GM21367 (cell line): Measurements from ENCODE around the gene ST6GAL1.
"Not testable (repeated sequence)": the region's sequence is repeated elsewhere in the genome, so short reads cannot be mapped to it uniquely, and the experiment has no call there.

Experiments used
- ATAC-seq: cut with Tn5 transposase; IDR thresholded peaks from one replicate; pipeline ENCODE4 v1.9.1; 2021; ENCODE audit not compliant: unreplicated experiment

ST6GAL1 gene

GRCh38 chr3:187042346-187042745 is 112.0 kb downstream of the ST6GAL1 start:
- ATAC-seq, result no peak

GRCh38 chr3:187042874-187043458 is 112.6 kb downstream of the ST6GAL1 start:
- no peak for ATAC-seq

GRCh38 chr3:187044206-187044605 is 113.9 kb downstream of the ST6GAL1 start:
- ATAC-seq, result peak; percentile 53

GRCh38 chr3:187044867-187045552 is 114.7 kb downstream of the ST6GAL1 start:
- no peak for ATAC-seq

- ATAC-seq, result no peak
Observed at GRCh38 chr3:187046033-187046432, 115.7 kb downstream of the ST6GAL1 start.

- no peak for ATAC-seq
Observed at GRCh38 chr3:187049462-187050101, 119.3 kb downstream of the ST6GAL1 start.

- no peak for ATAC-seq
Observed at GRCh38 chr3:187051066-187051465, 120.7 kb downstream of the ST6GAL1 start.

- no peak for ATAC-seq
Observed at GRCh38 chr3:187051724-187052366, 121.5 kb downstream of the ST6GAL1 start.

- ATAC-seq, result not testable (repeated sequence)
Observed at GRCh38 chr3:187052427-187052826, 122.1 kb downstream of the ST6GAL1 start.

- not testable (repeated sequence) for ATAC-seq
Observed at GRCh38 chr3:187054433-187054832, 124.1 kb downstream of the ST6GAL1 start.

- not testable (repeated sequence) for ATAC-seq
Observed at GRCh38 chr3:187057803-187058202, 127.5 kb downstream of the ST6GAL1 start.

- ATAC-seq, result no peak
Observed at GRCh38 chr3:187061748-187062147, 131.4 kb downstream of the ST6GAL1 start.

- no peak for ATAC-seq
Observed at GRCh38 chr3:187062526-187063177, 132.3 kb downstream of the ST6GAL1 start.

GRCh38 chr3:187063286-187064121 is 133.2 kb downstream of the ST6GAL1 start:
- no peak for ATAC-seq

GRCh38 chr3:187064210-187065115 is 134.1 kb downstream of the ST6GAL1 start:
- ATAC-seq, result peak; percentile 0

- peak; percentile 25 for ATAC-seq
Observed at GRCh38 chr3:187066228-187066995, 136.1 kb downstream of the ST6GAL1 start.

GRCh38 chr3:187068787-187069186 is 138.5 kb downstream of the ST6GAL1 start:
- no peak for ATAC-seq

- ATAC-seq, result no peak
Observed at GRCh38 chr3:187069857-187070516, 139.7 kb downstream of the ST6GAL1 start.
